HFF-Myc (cell line): ENCODE results near the gene OOSP2.
"Not testable (repeated sequence)": the region's sequence is repeated elsewhere in the genome, so short reads cannot be mapped to it uniquely, and the experiment has no call there.

Source experiments
- DNase-seq: peaks from one replicate; pipeline ENCODE4 v3.0.0-alpha.2; 2011; ENCODE audit warnings: low read depth; ENCODE audit errors: extremely low read depth
- H3K4me3 ChIP-seq: replicated peaks from 2 replicates; pipeline ENCODE4 v1.5.1; 2011; ENCODE audit warnings: low read depth, mild to moderate bottlenecking, control low read depth, low read length
- CTCF ChIP-seq: IDR thresholded peaks from 2 replicates; pipeline ENCODE4 v1.5.1; 2012; ENCODE audit warnings: mild to moderate bottlenecking, low read depth, low read length, control low read depth; ENCODE audit errors: missing control alignments

OOSP2 gene

GRCh38 chr11:60059521-60060240, 19.5 kb downstream of the OOSP2 start:
- no peak for DNase-seq
- no peak for TF ChIP-seq CTCF
- H3K4me3 ChIP-seq, result no peak overlapping the region

GRCh38 chr11:60064111-60064510, 23.9 kb downstream of the OOSP2 start:
- DNase-seq, result no peak
- no peak overlapping the region for H3K4me3 ChIP-seq
- no peak for TF ChIP-seq CTCF

GRCh38 chr11:60065801-60066200, 25.6 kb downstream of the OOSP2 start:
- no peak for TF ChIP-seq CTCF
- H3K4me3 ChIP-seq, result no peak overlapping the region
- DNase-seq, result no peak

- H3K4me3 ChIP-seq, result no peak overlapping the region
- no peak for DNase-seq
- no peak for TF ChIP-seq CTCF
Measured at GRCh38 chr11:60069450-60069849, 29.2 kb downstream of the OOSP2 start.

- DNase-seq, H3K4me3 ChIP-seq: not testable (repeated sequence)
Measured at GRCh38 chr11:60071644-60072043, 31.4 kb downstream of the OOSP2 start.

- no peak overlapping the region for H3K4me3 ChIP-seq
- no peak for DNase-seq
- TF ChIP-seq CTCF, result no peak
Measured at GRCh38 chr11:60077216-60077817, 37.1 kb downstream of the OOSP2 start.

GRCh38 chr11:60077981-60078380, 37.8 kb downstream of the OOSP2 start:
- H3K4me3 ChIP-seq, result no peak overlapping the region
- no peak for DNase-seq
- no peak for TF ChIP-seq CTCF
